Sigmoid colon (tissue), 4 donors: ENCODE results near the gene HRH1.

Source experiments
- POLR2A ChIP-seq, 2 donors: fragments of 450-650 bp; IDR thresholded peaks; one replicate each; pipeline ENCODE4 v1.6.1; 2016; ENCODE audit warnings: antibody characterized with exemption in 2 of 2, mild to moderate bottlenecking in 2 of 2, moderate library complexity in 2 of 2
- POLR2AphosphoS5 ChIP-seq, 4 donors: sonication (generic); formaldehyde crosslinking; IDR thresholded peaks; one replicate each; pipeline ENCODE4 v1.6.1; 2017; ENCODE audit warnings: antibody characterized with exemption in 4 of 4
- TF ChIP-seq, protein P1 (sequence below), 4 experiments: fragments of 450-650 bp in 3 of 4; fragments of 200-600 bp in 1 of 4; IDR thresholded peaks; one replicate each; pipeline ENCODE4 v1.5.1; 2016 to 2019; ENCODE audit warnings: antibody characterized with exemption in 4 of 4, mild to moderate bottlenecking in 3 of 4, moderate library complexity in 2 of 4

GRCh38 chr3:11170052-11170770, 15.9 kb downstream of the HRH1 start:
- TF ChIP-seq, protein P1, sequence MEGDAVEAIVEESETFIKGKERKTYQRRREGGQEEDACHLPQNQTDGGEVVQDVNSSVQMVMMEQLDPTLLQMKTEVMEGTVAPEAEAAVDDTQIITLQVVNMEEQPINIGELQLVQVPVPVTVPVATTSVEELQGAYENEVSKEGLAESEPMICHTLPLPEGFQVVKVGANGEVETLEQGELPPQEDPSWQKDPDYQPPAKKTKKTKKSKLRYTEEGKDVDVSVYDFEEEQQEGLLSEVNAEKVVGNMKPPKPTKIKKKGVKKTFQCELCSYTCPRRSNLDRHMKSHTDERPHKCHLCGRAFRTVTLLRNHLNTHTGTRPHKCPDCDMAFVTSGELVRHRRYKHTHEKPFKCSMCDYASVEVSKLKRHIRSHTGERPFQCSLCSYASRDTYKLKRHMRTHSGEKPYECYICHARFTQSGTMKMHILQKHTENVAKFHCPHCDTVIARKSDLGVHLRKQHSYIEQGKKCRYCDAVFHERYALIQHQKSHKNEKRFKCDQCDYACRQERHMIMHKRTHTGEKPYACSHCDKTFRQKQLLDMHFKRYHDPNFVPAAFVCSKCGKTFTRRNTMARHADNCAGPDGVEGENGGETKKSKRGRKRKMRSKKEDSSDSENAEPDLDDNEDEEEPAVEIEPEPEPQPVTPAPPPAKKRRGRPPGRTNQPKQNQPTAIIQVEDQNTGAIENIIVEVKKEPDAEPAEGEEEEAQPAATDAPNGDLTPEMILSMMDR (IDR thresholded peaks at IDR 0.05): no peak
- no peak for TF ChIP-seq POLR2A (IDR thresholded peaks at IDR 0.05)
- TF ChIP-seq POLR2AphosphoS5 (IDR thresholded peaks at IDR 0.05): no peak
